Parathyroid adenoma (tissue), 2 donors: ENCODE measurements around the gene CDC42BPA.

Source experiments
- H2AFZ ChIP-seq: fragments of 300-600 bp; sonication (generic); one replicate; pipeline ENCODE4 v1.7.0; 2017; ENCODE audit warnings: antibody characterized with exemption, mild to moderate bottlenecking
- H3K27ac ChIP-seq: fragments of 300-600 bp; sonication (generic); one replicate; pipeline ENCODE4 v1.7.0; 2017
- H3K27me3 ChIP-seq: fragments of 300-600 bp; sonication (generic); one replicate; pipeline ENCODE4 v1.7.0; 2017; ENCODE audit warnings: low read length; ENCODE audit not compliant: control insufficient read depth, insufficient read depth
- H3K36me3 ChIP-seq: fragments of 300-600 bp; sonication (generic); one replicate; pipeline ENCODE4 v1.7.0; 2017; ENCODE audit warnings: low read length; ENCODE audit not compliant: control insufficient read depth, insufficient read depth
- H3K4me1 ChIP-seq: fragments of 300-600 bp; sonication (generic); one replicate; pipeline ENCODE4 v1.7.0; 2017; ENCODE audit warnings: control low read depth
- H3K4me2 ChIP-seq: fragments of 300-600 bp; sonication (generic); one replicate; pipeline ENCODE4 v1.7.0; 2017; ENCODE audit warnings: low read length
- H3K4me3 ChIP-seq: fragments of 300-600 bp; sonication (generic); one replicate; pipeline ENCODE4 v1.7.0; 2017; ENCODE audit warnings: low read depth, low read length
- H3K79me2 ChIP-seq: fragments of 300-600 bp; sonication (generic); one replicate; pipeline ENCODE4 v1.7.0; 2017; ENCODE audit warnings: control low read depth
- H3K9ac ChIP-seq: fragments of 300-600 bp; sonication (generic); one replicate; pipeline ENCODE4 v1.7.0; 2017; ENCODE audit warnings: mild to moderate bottlenecking
- H3K9me3 ChIP-seq: fragments of 300-600 bp; sonication (generic); one replicate; pipeline ENCODE4 v1.7.0; 2017; ENCODE audit warnings: low read length; ENCODE audit not compliant: control insufficient read depth
- CTCF ChIP-seq: fragments of 300-600 bp; sonication (generic); IDR thresholded peaks from one replicate; pipeline ENCODE4 v1.7.0; 2017; ENCODE audit warnings: antibody characterized with exemption, mild to moderate bottlenecking
- donor health status: primary hyperparathyroidism.

The CDC42BPA gene

DNA sequence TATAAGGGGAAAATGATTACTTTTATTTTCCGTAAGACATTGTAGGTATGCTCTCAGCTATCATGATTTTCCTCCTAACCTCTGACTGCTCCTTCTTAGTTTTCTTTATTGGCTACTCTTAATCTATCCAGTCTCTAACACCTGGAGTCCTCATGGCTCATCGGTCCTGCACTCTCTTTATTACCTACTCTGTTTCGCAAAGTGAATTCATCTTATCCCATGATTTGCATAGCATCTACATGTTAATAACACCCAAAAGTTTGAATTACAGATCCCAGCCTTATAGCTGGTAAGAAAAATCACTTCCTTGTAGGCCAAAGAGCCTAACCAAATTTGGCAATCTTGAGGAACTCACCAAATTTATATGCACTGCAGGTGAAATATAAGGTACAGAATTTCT lies 136.3 kb downstream of the CDC42BPA start:
- H2AFZ ChIP-seq: no peak overlapping the region
- H3K4me3 ChIP-seq: no peak overlapping the region
- H3K4me2 ChIP-seq: no peak overlapping the region
- no peak overlapping the region for H3K27ac ChIP-seq
- H3K9ac ChIP-seq: no peak overlapping the region
- H3K36me3 ChIP-seq: no peaks in the 10 kb centered on the region
- H3K9me3 ChIP-seq: no peaks in the 10 kb centered on the region
- no peak for TF ChIP-seq CTCF
- H3K79me2 ChIP-seq: no peaks in the 10 kb centered on the region
- H3K4me1 ChIP-seq: no peaks in the 10 kb centered on the region
- H3K27me3 ChIP-seq: no peaks in the 10 kb centered on the region

DNA sequence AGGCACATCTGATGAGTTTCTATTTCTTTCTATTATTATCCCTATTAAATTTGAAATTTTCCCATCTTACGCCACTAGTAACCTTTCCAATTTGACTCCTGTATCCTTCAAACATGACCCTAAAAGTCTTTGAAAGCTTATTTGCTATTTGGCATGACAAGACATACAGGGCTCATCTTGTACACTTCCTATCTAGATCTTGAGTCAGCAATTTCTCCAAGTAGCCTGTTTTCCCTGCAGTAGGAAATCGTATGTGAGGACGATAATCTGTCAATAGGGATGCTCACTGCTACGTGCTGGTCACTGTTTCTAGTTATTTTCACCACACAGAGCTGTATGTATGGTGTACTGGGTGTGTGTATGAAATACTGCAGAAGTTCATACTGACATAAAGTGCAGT lies 142.7 kb downstream of the CDC42BPA start:
- H3K9ac ChIP-seq: no peak overlapping the region
- no peak overlapping the region for H3K4me3 ChIP-seq
- no peak overlapping the region for H2AFZ ChIP-seq
- no peaks in the 10 kb centered on the region for H3K9me3 ChIP-seq
- H3K4me2 ChIP-seq: no peak overlapping the region
- no peak overlapping the region for H3K27ac ChIP-seq
- no peaks in the 10 kb centered on the region for H3K4me1 ChIP-seq
- H3K27me3 ChIP-seq: no peaks in the 10 kb centered on the region
- H3K79me2 ChIP-seq: no peaks in the 10 kb centered on the region
- TF ChIP-seq CTCF: no peak
- H3K36me3 ChIP-seq: no peaks in the 10 kb centered on the region

GRCh38 chr1:227174164-227174563 lies 144.1 kb downstream of the CDC42BPA start:
- Histone ChIP-seq H3K27ac (no peak overlapping the region), H3K36me3 (no peaks in the 10 kb centered on the region), H2AFZ (no peak overlapping the region), H3K4me2 (no peak overlapping the region), H3K79me2 (no peaks in the 10 kb centered on the region), H3K27me3 (no peaks in the 10 kb centered on the region), H3K9me3 (no peaks in the 10 kb centered on the region), H3K4me3 (no peak overlapping the region), H3K4me1 (no peaks in the 10 kb centered on the region), H3K9ac (no peak overlapping the region)
- TF ChIP-seq CTCF: no peak

DNA sequence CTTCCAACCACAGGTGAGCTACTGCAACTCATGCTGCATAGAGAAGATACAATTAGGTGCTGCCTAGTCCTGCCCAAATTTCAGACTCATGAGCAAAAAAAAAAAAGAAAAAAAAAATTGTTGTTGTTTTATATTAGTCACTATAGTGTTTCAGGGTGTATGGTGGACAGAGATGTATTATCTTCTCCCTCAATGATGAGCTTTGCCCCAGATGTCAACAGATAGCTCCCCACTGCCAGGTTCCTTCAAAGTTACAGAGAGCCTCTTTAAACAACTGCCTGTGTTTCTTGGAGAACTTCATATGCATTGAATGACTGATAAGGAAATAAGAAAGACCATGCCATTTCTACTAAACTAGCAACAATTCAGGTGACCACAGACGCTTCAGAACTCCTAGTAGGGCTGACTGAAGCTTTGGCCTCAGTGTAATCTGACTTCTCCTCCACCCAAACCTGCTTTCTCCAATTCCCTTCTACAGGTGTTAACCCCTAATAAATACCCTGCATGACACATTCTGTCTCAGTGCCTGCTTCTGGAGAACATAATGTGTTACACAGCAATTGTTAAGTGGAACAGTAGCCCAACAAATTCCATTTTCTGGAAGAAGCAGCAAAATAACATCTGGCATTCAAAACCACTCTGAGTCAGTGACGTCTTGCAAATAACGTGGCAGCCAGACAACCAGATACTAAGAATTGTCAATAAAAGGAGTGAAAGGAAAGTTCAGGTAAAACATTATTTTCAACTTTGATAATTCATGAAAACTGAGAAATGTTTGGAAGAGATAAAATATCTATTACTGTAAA lies 147.7 kb downstream of the CDC42BPA start:
- Histone ChIP-seq H3K9ac (no peak overlapping the region), H3K27ac (no peak overlapping the region), H3K79me2 (no peaks in the 10 kb centered on the region), H3K4me1 (no peaks in the 10 kb centered on the region), H2AFZ (no peak overlapping the region), H3K4me2 (no peak overlapping the region), H3K4me3 (no peak overlapping the region), H3K36me3 (no peaks in the 10 kb centered on the region), H3K9me3 (no peaks in the 10 kb centered on the region), H3K27me3 (no peaks in the 10 kb centered on the region)
- no peak for TF ChIP-seq CTCF

- Histone ChIP-seq H3K4me3 (no peak overlapping the region), H3K9me3 (no peaks in the 10 kb centered on the region), H3K27me3 (no peaks in the 10 kb centered on the region), H2AFZ (no peak overlapping the region), H3K4me1 (no peaks in the 10 kb centered on the region), H3K9ac (no peak overlapping the region), H3K36me3 (no peaks in the 10 kb centered on the region), H3K4me2 (no peak overlapping the region), H3K79me2 (no peaks in the 10 kb centered on the region), H3K27ac (no peak overlapping the region)
- TF ChIP-seq CTCF: no peak
These were observed 148.9 kb downstream of the CDC42BPA start for GRCh38 chr1:227169343-227169742.
